Erythroblast (primary cell): ENCODE measurements around the gene NADSYN1.

Experiments used
- GATA1 ChIP-seq: IDR thresholded peaks from 2 replicates; pipeline ENCODE4 v1.6.1; 2011; ENCODE audit warnings: low read depth, mild to moderate bottlenecking, control low read depth, low read length, moderate library complexity
- POLR2A ChIP-seq: IDR thresholded peaks from 2 replicates; pipeline ENCODE4 v1.6.1; 2011; ENCODE audit warnings: mild to moderate bottlenecking, low read length

- TF ChIP-seq POLR2A (no peak), GATA1 (no peak)
Measured at GRCh38 chr11:71450939-71451338, 2.1 kb upstream of the NADSYN1 start.
